ENCODE results near the gene MEGF9.

DNA sequence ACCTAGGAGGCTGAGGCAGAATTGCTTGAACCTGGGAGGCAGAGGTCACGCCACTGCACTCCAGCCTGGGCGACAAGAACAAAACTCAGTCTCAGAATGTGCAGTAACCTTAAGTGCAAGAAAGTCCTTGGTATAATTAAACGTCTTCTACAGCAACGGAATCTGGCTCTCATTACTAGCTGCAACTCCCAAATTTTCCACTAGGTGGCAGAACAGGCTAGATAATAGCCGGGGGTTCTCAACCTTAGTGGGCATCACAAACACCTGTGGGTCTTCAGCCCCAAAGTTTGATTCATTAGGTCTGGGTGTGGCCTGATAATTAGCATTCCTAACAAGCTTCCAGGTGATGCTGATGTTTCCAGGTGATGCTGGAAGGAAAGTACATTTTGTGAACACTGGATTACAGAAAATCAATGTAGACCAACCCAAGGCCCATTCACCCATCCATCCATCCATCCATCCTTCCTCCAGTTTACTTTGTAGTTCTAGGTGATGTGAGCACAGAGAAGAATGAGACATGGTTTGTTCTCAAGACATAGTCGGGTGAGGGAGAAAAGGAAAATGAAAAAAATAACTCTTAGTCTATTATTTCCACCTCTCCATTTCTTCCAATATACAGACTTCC is 41.7 kb upstream of the MEGF9 start:
- TF ChIP-seq, protein P1, sequence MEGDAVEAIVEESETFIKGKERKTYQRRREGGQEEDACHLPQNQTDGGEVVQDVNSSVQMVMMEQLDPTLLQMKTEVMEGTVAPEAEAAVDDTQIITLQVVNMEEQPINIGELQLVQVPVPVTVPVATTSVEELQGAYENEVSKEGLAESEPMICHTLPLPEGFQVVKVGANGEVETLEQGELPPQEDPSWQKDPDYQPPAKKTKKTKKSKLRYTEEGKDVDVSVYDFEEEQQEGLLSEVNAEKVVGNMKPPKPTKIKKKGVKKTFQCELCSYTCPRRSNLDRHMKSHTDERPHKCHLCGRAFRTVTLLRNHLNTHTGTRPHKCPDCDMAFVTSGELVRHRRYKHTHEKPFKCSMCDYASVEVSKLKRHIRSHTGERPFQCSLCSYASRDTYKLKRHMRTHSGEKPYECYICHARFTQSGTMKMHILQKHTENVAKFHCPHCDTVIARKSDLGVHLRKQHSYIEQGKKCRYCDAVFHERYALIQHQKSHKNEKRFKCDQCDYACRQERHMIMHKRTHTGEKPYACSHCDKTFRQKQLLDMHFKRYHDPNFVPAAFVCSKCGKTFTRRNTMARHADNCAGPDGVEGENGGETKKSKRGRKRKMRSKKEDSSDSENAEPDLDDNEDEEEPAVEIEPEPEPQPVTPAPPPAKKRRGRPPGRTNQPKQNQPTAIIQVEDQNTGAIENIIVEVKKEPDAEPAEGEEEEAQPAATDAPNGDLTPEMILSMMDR (IDR thresholded peaks at IDR 0.05; ENCODE audit: insufficient read depth, low read depth, low read length): peak; percentile 87
- no peak for TF ChIP-seq EZH2 (IDR thresholded peaks at IDR 0.05; ENCODE audit: insufficient read depth, low read length)

Data from astrocyte (in vitro differentiated cells and primary cell).